Colonic mucosa (tissue), 4 donors: ENCODE measurements around the gene UBL4B. TPM values are rescaled to one million over a fixed set of nuclear protein-coding genes. Genes with fewer than 3 reads are reported as not detected.

Experiments
- DNase-seq: peaks from one replicate; pipeline ENCODE4 v3.0.0-alpha.2; 2020
- H3K27ac ChIP-seq: fragments of 200-600 bp; one replicate; pipeline ENCODE4 v1.8.0; 2021
- H3K27me3 ChIP-seq: fragments of 200-600 bp; one replicate; pipeline ENCODE4 v1.8.0; 2021
- H3K36me3 ChIP-seq: fragments of 200-600 bp; one replicate; pipeline ENCODE4 v1.8.0; 2021
- H3K4me1 ChIP-seq: fragments of 200-600 bp; one replicate; pipeline ENCODE4 v1.8.0; 2021; ENCODE audit warnings: mild to moderate bottlenecking
- H3K4me3 ChIP-seq: fragments of 200-600 bp; one replicate; pipeline ENCODE4 v1.8.0; 2021
- H3K9ac ChIP-seq, 2 donors: one replicate each; pipeline ENCODE4 v1.7.0; 2013; ENCODE audit warnings: control low read depth in 2 of 2, low read depth in 2 of 2, low read length in 2 of 2
- H3K9me3 ChIP-seq: fragments of 200-600 bp; one replicate; pipeline ENCODE4 v1.8.0; 2021
- intact Hi-C: fragments of 100-400 bp; cut with DNase I; formaldehyde crosslinking; loops from one replicate; pipeline ENCODE4 v1.14.1; 2022
- total RNA-seq, 2 donors: library from RNA; stranded (reverse); fragmentation: NEBNext Ultra II Directional in 1 of 2; extraction: Animal tissue kit (Norgen Biotek cat#: 25700) in 1 of 2; gene quantifications; one replicate each; pipeline ENCODE4 v1.2.1, GENCODE V29; 2021
- TF ChIP-seq, protein P1 (sequence below): fragments of 200-600 bp; IDR thresholded peaks from one replicate; pipeline ENCODE4 v1.8.0; 2022; ENCODE audit warnings: antibody characterized with exemption, mild to moderate bottlenecking
- donor health status: healthy.
- donor health status: DM: no; HTN: no; CAD: no.
- donor health status: DM: no; HTN: no; CAD: no.

The UBL4B gene
- total RNA-seq, 2 donors from 2014 or later = not detected

- peak; percentile 55 for DNase-seq
- Histone ChIP-seq H3K9me3 (no peaks in the 10 kb centered on the region), H3K4me1 (peaks cover 6% of the 10 kb centered on the region), H3K27me3 (peaks cover 15% of the 10 kb centered on the region), H3K4me3 (no peak overlapping the region), H3K36me3 (no peaks in the 10 kb centered on the region), H3K27ac (no peak overlapping the region), H3K9ac (no peak overlapping the region)
- TF ChIP-seq, protein P1, sequence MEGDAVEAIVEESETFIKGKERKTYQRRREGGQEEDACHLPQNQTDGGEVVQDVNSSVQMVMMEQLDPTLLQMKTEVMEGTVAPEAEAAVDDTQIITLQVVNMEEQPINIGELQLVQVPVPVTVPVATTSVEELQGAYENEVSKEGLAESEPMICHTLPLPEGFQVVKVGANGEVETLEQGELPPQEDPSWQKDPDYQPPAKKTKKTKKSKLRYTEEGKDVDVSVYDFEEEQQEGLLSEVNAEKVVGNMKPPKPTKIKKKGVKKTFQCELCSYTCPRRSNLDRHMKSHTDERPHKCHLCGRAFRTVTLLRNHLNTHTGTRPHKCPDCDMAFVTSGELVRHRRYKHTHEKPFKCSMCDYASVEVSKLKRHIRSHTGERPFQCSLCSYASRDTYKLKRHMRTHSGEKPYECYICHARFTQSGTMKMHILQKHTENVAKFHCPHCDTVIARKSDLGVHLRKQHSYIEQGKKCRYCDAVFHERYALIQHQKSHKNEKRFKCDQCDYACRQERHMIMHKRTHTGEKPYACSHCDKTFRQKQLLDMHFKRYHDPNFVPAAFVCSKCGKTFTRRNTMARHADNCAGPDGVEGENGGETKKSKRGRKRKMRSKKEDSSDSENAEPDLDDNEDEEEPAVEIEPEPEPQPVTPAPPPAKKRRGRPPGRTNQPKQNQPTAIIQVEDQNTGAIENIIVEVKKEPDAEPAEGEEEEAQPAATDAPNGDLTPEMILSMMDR = peak; percentile 73
- intact Hi-C loops = no loop called here
Observed at GRCh38 chr1:110087812-110088738, 24.2 kb upstream of the UBL4B start.

DNA sequence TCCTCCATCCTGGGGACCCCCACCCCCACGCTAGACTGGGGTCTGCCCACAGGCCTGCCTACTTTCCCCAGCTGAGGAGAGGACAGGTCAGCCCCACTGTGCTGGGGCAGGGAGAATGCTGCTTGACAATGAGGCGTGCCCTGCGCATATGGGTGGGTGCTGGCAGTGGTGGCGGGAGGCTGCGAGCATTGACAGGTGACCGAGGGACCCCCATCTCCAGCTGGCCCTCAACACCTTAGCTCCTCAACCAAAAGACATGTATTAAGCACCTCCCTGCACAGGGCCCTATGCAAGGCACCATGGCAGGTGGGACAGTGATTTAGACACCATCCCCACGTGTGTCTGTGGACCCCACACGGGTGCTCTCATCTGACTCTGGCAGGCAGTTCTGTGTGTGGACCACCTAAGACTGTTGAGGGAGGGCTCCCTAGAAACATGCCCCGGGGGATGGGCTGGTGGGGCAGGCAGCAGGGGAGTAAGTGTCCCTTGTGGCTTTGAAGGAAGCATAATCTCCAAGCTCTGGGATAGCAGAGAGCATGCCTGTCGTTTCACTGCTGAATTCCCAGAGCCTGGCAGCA is 23.4 kb upstream of the UBL4B start:
- Histone ChIP-seq H3K4me1 (peaks cover 5% of the 10 kb centered on the region), H3K27me3 (peaks cover 9% of the 10 kb centered on the region), H3K4me3 (no peak overlapping the region), H3K9me3 (no peaks in the 10 kb centered on the region), H3K27ac (no peak overlapping the region), H3K9ac (no peak overlapping the region), H3K36me3 (no peaks in the 10 kb centered on the region)
- intact Hi-C loops = no loop called here
- TF ChIP-seq, protein P1 = no peak
- DNase-seq = no peak

DNA sequence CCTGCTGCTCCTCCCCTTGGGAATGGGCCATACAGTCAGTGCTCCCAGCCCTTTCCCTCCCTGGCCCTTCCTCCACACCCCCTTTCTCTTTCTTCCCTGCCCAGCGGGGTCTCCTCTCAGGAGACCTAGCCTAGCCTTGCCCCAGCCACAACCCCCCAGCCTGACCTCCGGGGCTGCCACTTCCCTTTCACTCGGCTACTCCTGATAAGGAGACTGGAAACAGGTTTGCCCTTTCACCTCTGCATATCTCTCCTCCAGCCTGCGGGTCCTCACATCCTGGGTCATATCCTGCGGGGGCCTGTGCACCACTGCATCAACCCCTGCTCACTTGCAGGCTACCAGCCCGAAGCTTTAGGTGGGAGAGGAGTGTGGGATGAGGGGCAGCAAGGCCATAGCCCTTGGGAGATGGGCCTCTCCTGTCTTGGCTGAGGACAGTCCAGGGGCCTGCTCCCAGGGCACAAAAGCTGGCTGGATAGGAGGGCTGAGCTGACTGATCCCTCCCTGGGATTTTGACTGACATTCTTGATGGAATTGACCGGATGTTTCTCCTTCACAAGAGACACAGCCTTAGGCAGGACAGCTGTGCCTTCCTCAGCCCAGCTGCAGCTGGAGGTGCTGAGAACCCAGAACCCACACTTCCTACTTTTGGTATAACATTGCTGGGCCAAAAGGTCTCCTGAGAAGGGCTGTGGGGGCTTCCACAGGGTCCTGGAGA is 22.5 kb upstream of the UBL4B start:
- intact Hi-C loops = no loop called here

DNA sequence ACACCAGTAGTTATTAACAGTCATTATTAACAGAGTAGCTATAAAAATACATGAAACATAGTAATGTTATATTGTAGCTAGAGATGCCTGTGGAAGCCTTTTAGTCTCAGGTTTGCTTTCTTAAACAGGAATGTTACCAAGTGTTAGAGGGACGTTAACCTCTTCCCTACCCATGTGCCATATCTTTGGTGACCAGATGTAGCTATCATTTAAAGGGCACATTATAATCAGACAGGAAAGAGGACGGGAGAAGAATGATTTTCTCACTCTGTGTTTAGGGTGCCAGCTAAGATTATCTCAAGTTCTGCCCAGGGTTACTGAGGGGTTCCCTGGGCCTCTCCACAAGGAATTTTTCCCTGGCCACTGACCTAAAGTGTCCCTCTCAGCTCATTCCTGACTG is 20.9 kb upstream of the UBL4B start:
- no peak overlapping the region for H3K9ac ChIP-seq
- H3K4me1 ChIP-seq = no peaks in the 10 kb centered on the region
- H3K36me3 ChIP-seq = no peaks in the 10 kb centered on the region
- no peak overlapping the region for H3K4me3 ChIP-seq
- H3K27ac ChIP-seq = no peak overlapping the region
- intact Hi-C loops = no loop called here
- no peaks in the 10 kb centered on the region for H3K27me3 ChIP-seq
- TF ChIP-seq, protein P1 = no peak
- no peak for DNase-seq
- no peaks in the 10 kb centered on the region for H3K9me3 ChIP-seq

More for the DNA sequence above, 22.5 kb upstream of the UBL4B start:
- Histone ChIP-seq H3K9me3 (no peaks in the 10 kb centered on the region), H3K27me3 (no peaks in the 10 kb centered on the region), H3K36me3 (no peaks in the 10 kb centered on the region), H3K4me3 (no peak overlapping the region), H3K4me1 (no peaks in the 10 kb centered on the region), H3K27ac (no peak overlapping the region), H3K9ac (no peak overlapping the region)
- DNase-seq = no peak
- TF ChIP-seq, protein P1 = no peak

- Histone ChIP-seq H3K4me1 (no peaks in the 10 kb centered on the region), H3K27me3 (no peaks in the 10 kb centered on the region), H3K4me3 (no peak overlapping the region), H3K36me3 (no peaks in the 10 kb centered on the region), H3K27ac (no peak overlapping the region), H3K9me3 (no peaks in the 10 kb centered on the region), H3K9ac (no peak overlapping the region)
- intact Hi-C loops = no loop called here
- no peak for DNase-seq
- TF ChIP-seq, protein P1 = no peak
Observed at GRCh38 chr1:110091791-110092190, 20.5 kb upstream of the UBL4B start.
